ENCODE measurements around the gene DZIP3.

DNA sequence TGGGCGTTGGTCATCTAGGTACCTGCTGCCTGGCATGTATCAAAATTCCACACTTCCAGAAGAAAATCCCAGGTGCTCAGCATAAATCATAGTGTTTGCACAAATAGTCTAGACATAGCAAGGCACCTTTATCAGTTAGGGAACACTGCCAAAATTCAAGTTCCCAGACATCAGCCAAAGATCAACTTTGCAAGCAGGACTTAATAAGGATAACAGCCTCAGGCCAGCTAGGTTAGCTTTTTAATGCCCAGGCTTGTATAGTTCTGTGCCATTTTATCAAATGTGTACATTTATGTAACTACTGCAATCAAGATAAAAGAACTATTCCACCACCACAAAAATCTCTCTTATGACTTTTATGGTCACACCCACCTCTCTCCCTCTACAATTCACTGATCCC, 30.7 kb downstream of the DZIP3 start:
- TF ChIP-seq, protein P1, sequence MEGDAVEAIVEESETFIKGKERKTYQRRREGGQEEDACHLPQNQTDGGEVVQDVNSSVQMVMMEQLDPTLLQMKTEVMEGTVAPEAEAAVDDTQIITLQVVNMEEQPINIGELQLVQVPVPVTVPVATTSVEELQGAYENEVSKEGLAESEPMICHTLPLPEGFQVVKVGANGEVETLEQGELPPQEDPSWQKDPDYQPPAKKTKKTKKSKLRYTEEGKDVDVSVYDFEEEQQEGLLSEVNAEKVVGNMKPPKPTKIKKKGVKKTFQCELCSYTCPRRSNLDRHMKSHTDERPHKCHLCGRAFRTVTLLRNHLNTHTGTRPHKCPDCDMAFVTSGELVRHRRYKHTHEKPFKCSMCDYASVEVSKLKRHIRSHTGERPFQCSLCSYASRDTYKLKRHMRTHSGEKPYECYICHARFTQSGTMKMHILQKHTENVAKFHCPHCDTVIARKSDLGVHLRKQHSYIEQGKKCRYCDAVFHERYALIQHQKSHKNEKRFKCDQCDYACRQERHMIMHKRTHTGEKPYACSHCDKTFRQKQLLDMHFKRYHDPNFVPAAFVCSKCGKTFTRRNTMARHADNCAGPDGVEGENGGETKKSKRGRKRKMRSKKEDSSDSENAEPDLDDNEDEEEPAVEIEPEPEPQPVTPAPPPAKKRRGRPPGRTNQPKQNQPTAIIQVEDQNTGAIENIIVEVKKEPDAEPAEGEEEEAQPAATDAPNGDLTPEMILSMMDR (IDR thresholded peaks at IDR 0.05): no peak
- TF ChIP-seq EZH2 (IDR thresholded peaks at IDR 0.05) (no peak), EZH2phosphoT487 (IDR thresholded peaks at IDR 0.05) (no peak)

Measured in neural progenitor cell (in vitro differentiated cells).